Body of pancreas (tissue), 4 donors: Measurements from ENCODE around the gene TRIM46.
A peak's percentile ranks its signal among the peaks of the same experiment; 100 is the strongest.

Source experiments
- CTCF ChIP-seq, 7 experiments: fragments of 450-650 bp in 4 of 7; fragments of 200-600 bp in 3 of 7; sonication (generic) in 3 of 7; IDR thresholded peaks; one replicate each; pipeline ENCODE4 v1.5.1; 2016 to 2019; ENCODE audit warnings: antibody characterized with exemption in 7 of 7
- POLR2A ChIP-seq, 3 donors: fragments of 450-650 bp; IDR thresholded peaks; one replicate each; pipeline ENCODE4 v1.6.1; 2016; ENCODE audit warnings: antibody characterized with exemption in 3 of 3, mild to moderate bottlenecking in 2 of 3

- TF ChIP-seq CTCF (IDR thresholded peaks at IDR 0.05): no peak
- TF ChIP-seq POLR2A (IDR thresholded peaks at IDR 0.05): peak in 2 of 3 donors; percentile 20 to 51
Measured at GRCh38 chr1:155186067-155186793, 12.6 kb downstream of the TRIM46 start.
